Panc1 (cell line): ENCODE data around the gene TANGO6. TPM values are rescaled to one million over a fixed set of nuclear protein-coding genes. Genes with fewer than 3 reads are reported as not detected.

Source experiments
- ATAC-seq: fragments of 200-7000 bp; cut with Tn5 transposase; 2 replicates; pipeline ENCODE4 v1.9.1; 2020; ENCODE audit warnings: mild to moderate bottlenecking, moderate library complexity
- BruUV-seq: library from RNA; stranded (reverse); fragments of 400-500 nt; replicated peaks from 2 replicates; lab custom pipeline; 2021; lab: Mats Ljungman, UMichigan
- CTCF ChIA-PET: fragments of 300-600 bp; sonication (Branson Sonifier 250); formaldehyde crosslinking; loops from one replicate; lab custom pipeline; 2022; ENCODE audit warnings: antibody characterized with exemption; lab: Charles Lee
- POLR2A ChIA-PET: fragments of 300-600 bp; sonication (Branson Sonifier 250); formaldehyde crosslinking; loops from one replicate; lab custom pipeline; 2022; ENCODE audit warnings: antibody characterized with exemption; lab: Charles Lee
- DNase-seq: peaks from one replicate; pipeline ENCODE4 v3.0.0-alpha.2; 2010; ENCODE audit warnings: low read depth, low spot score
- H3K27ac ChIP-seq: 2 replicates; pipeline ENCODE4 v1.5.1; 2011; ENCODE audit warnings: mild to moderate bottlenecking, low read length, inconsistent platforms
- H3K27me3 ChIP-seq: fragments of 200-500 bp; sonication (Bioruptor generic); 2 replicates; pipeline ENCODE4 v1.6.0; 2014; ENCODE audit warnings: low read length, inconsistent platforms; ENCODE audit not compliant: control insufficient read depth, insufficient read depth
- H3K36me3 ChIP-seq: fragments of 200-500 bp; sonication (Bioruptor generic); 2 replicates; pipeline ENCODE4 v1.5.1; 2014; ENCODE audit warnings: inconsistent platforms, mild to moderate bottlenecking, low read length, moderate library complexity; ENCODE audit not compliant: control insufficient read depth, insufficient read depth
- H3K4me1 ChIP-seq: 2 replicates; pipeline ENCODE4 v1.5.1; 2011; ENCODE audit warnings: inconsistent platforms, mild to moderate bottlenecking, low read length, moderate library complexity; ENCODE audit not compliant: control insufficient read depth, insufficient read depth
- H3K4me3 ChIP-seq, 2 experiments: 2 replicates each; pipeline ENCODE4 v1.5.1; 2011 to 2012; ENCODE audit warnings: low read depth in 2 of 2, low read length in 2 of 2, mild to moderate bottlenecking in 2 of 2, inconsistent platforms in 1 of 2, moderate library complexity in 1 of 2
- H3K9me3 ChIP-seq: fragments of 200-500 bp; sonication (Bioruptor generic); 2 replicates; pipeline ENCODE4 v1.5.1; 2014; ENCODE audit warnings: low read depth, mild to moderate bottlenecking, inconsistent platforms, low read length, moderate library complexity; ENCODE audit not compliant: control insufficient read depth, insufficient read depth
- POLR2AphosphoS5 ChIP-seq: IDR thresholded peaks from 2 replicates; pipeline ENCODE4 v1.6.1; 2012; ENCODE audit warnings: mild to moderate bottlenecking, low read depth, low read length, moderate library complexity
- SIN3A ChIP-seq: IDR thresholded peaks from 2 replicates; pipeline ENCODE4 v1.6.1; 2012; ENCODE audit warnings: low read depth, mild to moderate bottlenecking, low read length, moderate library complexity, borderline replicate concordance; ENCODE audit not compliant: insufficient read depth
- TCF7L2 ChIP-seq: IDR thresholded peaks from 2 replicates; pipeline ENCODE4 v1.6.1; 2011; ENCODE audit warnings: mild to moderate bottlenecking, low read depth, low read length, inconsistent platforms
- in situ Hi-C: cut with HindIII; loops from 2 replicates; pipeline ENCODE4 v1.10.0; 2016; ENCODE audit warnings: low sequenced_read_pairs, low pct_unique_long_range_greater_than_20kb
- intact Hi-C: fragments of 100-400 bp; cut with micrococcal nuclease; formaldehyde crosslinking; loops from one replicate; pipeline ENCODE4 v1.10.0; 2022; ENCODE audit not compliant: unreplicated experiment
- total RNA-seq: library from RNA; stranded (reverse); gene quantifications from one replicate; pipeline ENCODE4 v1.2.1, GENCODE V29; 2021; ENCODE audit not compliant: unreplicated experiment
- TF ChIP-seq, protein P1 (sequence below): fragments of 450-650 bp; IDR thresholded peaks from 2 replicates; pipeline ENCODE4 v1.5.1; 2017; ENCODE audit warnings: mild to moderate bottlenecking
- TF ChIP-seq, protein P2 (sequence below), 2 experiments: IDR thresholded peaks; 2 replicates each; pipeline ENCODE4 v1.6.1; 2011 to 2012; ENCODE audit warnings: low read depth in 2 of 2, control low read depth in 1 of 2, low read length in 1 of 2, mild to moderate bottlenecking in 1 of 2, moderate library complexity in 1 of 2; ENCODE audit not compliant: insufficient read depth in 1 of 2

TANGO6 gene
- total RNA-seq, 1 experiment from 2014 or later: 11.0 TPM

DNA sequence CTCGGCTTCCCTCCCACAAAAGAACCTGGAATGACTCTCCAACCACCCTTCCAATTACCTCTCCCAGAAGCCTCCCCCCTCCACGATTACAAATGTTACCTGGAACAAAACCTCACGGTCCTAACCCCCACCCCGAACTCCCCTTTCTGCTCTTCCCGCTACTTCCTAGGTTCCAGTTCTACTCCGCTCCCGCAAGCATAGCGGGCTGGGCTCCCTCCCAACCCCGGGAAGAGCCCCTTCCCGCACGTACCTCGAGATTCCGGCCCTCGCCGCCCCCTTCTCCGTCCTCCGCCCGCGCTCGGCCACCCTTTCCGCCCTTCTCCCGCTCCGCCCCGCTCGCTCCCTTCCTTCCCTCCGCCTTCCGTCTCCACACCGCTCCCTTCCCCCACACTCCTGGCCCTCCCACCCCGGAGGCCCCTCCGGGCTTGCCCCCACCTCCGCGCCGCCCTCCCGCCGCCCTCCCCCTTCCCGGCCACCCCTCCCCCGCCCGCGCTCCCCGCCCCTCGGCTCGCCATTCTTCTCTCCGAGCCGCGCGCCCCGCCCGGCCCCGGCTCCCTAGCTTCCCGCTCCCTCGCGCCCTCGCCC lies 288.6 kb downstream of the TANGO6 start:
- no peak for DNase-seq

DNA sequence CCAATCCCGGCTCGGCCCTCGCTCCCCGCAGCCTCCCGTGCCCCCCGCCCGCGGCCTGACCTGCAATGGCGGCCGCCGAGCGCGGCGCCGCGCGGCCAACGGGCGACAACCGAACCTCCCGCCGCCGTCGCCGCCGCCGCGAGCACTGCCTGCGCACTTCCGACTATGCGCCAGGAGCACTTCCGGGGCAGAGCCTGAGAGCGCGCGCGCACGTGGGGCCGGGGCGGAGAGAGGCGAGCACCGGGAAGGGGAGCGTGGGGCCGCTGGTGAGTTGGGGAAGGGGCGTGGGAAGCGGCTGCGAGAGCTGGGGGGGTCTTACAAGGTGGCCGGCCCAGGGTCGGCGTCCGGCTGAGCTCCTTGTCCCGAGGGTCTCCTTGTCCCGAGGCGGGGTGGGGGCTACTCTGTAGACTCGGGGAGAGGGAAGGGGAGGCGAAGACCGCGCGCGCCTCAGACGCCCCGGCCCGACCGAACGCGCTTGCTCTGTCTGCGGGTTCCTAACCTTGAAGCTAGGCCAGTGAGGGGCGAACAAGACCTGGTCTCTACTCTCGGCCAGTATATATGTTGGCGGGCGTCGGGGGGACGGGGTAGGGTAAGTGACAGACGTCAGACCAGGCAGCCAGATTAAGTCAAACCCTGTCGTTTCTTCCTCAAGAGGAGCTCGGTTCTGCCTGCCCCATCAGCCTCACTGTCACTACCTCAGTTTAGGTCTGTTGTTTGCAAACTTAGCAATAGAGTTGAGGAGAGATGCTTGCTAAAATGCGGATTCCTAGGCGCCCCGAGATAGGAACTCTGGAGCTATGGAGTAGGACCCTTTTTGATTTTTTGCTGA lies 289.3 kb downstream of the TANGO6 start, which contains the start of the genes CHTF8 and UTP4:
Gene CHTF8 (minus strand): TSS at position 165 of the 829 bp plus-strand sequence. CDS start 11,130 bp downstream, outside the sequence.
Gene UTP4 (plus strand): TSS at position 226 of the 829 bp plus-strand sequence. CDS start 811 bp downstream, outside the sequence.
- CTCF ChIA-PET: interaction anchor here (0.5 kb wide), 1 partner anchor 16 kb away, joined by 6 read pairs; no protein-coding TSS in a partner anchor
- no peaks in the 10 kb centered on the region for H3K9me3 ChIP-seq
- peak within 1 kb of the TSS; percentile 61 to 92 for H3K4me3 ChIP-seq
- H3K27ac ChIP-seq: peak within 1 kb of the TSS; percentile 89
- peaks cover 9% of the 10 kb centered on the region for H3K36me3 ChIP-seq
- DNase-seq (no peak), ATAC-seq (peak; percentile 99)
- H3K4me1 ChIP-seq: peaks cover 17% of the 10 kb centered on the region
- intact Hi-C loops (no loop called here), in situ Hi-C loops (no loop called here)
- no peaks in the 10 kb centered on the region for H3K27me3 ChIP-seq
- BruUV-seq: no TSS peak
- POLR2A ChIA-PET: interaction anchor here (0.5 to 0.6 kb wide), 5 partner anchors 19 to 822 kb away, joined by 3 to 9 read pairs (median 3); no protein-coding TSS in a partner anchor
- TF ChIP-seq, protein P1, sequence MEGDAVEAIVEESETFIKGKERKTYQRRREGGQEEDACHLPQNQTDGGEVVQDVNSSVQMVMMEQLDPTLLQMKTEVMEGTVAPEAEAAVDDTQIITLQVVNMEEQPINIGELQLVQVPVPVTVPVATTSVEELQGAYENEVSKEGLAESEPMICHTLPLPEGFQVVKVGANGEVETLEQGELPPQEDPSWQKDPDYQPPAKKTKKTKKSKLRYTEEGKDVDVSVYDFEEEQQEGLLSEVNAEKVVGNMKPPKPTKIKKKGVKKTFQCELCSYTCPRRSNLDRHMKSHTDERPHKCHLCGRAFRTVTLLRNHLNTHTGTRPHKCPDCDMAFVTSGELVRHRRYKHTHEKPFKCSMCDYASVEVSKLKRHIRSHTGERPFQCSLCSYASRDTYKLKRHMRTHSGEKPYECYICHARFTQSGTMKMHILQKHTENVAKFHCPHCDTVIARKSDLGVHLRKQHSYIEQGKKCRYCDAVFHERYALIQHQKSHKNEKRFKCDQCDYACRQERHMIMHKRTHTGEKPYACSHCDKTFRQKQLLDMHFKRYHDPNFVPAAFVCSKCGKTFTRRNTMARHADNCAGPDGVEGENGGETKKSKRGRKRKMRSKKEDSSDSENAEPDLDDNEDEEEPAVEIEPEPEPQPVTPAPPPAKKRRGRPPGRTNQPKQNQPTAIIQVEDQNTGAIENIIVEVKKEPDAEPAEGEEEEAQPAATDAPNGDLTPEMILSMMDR: no peak
- TF ChIP-seq POLR2AphosphoS5 (peak; percentile 77), SIN3A (peak; percentile 67; the same call in 1 of the 2 replicates)

More for the DNA sequence above, 288.6 kb downstream of the TANGO6 start:
- intact Hi-C loops: no loop called here
- Histone ChIP-seq H3K36me3 (peaks cover 9% of the 10 kb centered on the region), H3K4me1 (peaks cover 17% of the 10 kb centered on the region), H3K27ac (peak overlapping the region; percentile 89), H3K9me3 (no peaks in the 10 kb centered on the region), H3K27me3 (no peaks in the 10 kb centered on the region), H3K4me3 (peak overlapping the region; percentile 61 to 92)
- POLR2A ChIA-PET: interaction anchor here (0.6 to 0.7 kb wide), 2 partner anchors 101 to 129 kb away, joined by 3 to 4 read pairs; no protein-coding TSS in a partner anchor
- no peak for TF ChIP-seq TCF7L2
- TF ChIP-seq SIN3A: no peak
- TF ChIP-seq POLR2AphosphoS5: no peak
- TF ChIP-seq, protein P1: no peak
- TF ChIP-seq, protein P2, sequence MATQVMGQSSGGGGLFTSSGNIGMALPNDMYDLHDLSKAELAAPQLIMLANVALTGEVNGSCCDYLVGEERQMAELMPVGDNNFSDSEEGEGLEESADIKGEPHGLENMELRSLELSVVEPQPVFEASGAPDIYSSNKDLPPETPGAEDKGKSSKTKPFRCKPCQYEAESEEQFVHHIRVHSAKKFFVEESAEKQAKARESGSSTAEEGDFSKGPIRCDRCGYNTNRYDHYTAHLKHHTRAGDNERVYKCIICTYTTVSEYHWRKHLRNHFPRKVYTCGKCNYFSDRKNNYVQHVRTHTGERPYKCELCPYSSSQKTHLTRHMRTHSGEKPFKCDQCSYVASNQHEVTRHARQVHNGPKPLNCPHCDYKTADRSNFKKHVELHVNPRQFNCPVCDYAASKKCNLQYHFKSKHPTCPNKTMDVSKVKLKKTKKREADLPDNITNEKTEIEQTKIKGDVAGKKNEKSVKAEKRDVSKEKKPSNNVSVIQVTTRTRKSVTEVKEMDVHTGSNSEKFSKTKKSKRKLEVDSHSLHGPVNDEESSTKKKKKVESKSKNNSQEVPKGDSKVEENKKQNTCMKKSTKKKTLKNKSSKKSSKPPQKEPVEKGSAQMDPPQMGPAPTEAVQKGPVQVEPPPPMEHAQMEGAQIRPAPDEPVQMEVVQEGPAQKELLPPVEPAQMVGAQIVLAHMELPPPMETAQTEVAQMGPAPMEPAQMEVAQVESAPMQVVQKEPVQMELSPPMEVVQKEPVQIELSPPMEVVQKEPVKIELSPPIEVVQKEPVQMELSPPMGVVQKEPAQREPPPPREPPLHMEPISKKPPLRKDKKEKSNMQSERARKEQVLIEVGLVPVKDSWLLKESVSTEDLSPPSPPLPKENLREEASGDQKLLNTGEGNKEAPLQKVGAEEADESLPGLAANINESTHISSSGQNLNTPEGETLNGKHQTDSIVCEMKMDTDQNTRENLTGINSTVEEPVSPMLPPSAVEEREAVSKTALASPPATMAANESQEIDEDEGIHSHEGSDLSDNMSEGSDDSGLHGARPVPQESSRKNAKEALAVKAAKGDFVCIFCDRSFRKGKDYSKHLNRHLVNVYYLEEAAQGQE (IDR thresholded peaks at IDR 0.05; ENCODE audit: insufficient read depth in 1 of 2, low read depth in 2 of 2, low read length in 1 of 2): no peak
- peak; percentile 75 for ATAC-seq
- BruUV-seq: no TSS peak
- in situ Hi-C loops: no loop called here
- CTCF ChIA-PET: interaction anchor here (0.5 to 0.6 kb wide), 2 partner anchors 16 to 833 kb away, joined by 6 to 15 read pairs; no protein-coding TSS in a partner anchor
